GM12891 (cell line): ENCODE results near the gene ANKRD9.

Source experiments
- POLR2A ChIP-seq: IDR thresholded peaks from 2 replicates; pipeline ENCODE4 v1.6.1; 2011; ENCODE audit warnings: low read depth, low read length, control low read depth
- POLR2AphosphoS5 ChIP-seq: IDR thresholded peaks from 2 replicates; pipeline ENCODE4 v1.6.1; 2011; ENCODE audit warnings: low read depth, low read length, control low read depth
- SPI1 ChIP-seq: IDR thresholded peaks from 2 replicates; pipeline ENCODE4 v1.6.1; 2011; ENCODE audit warnings: low read depth, low read length, control low read depth

GRCh38 chr14:102464846-102465341 lies 44.7 kb downstream of the ANKRD9 start:
- no peak for TF ChIP-seq SPI1
- no peak for TF ChIP-seq POLR2AphosphoS5
- TF ChIP-seq POLR2A = no peak
